K562 (cell line): ENCODE results near the gene CHCHD6. TPM values are rescaled to one million over a fixed set of nuclear protein-coding genes. Genes with fewer than 3 reads are reported as not detected.

Experiments
- ATAC-seq: fragments of 200-7000 bp; cut with Tn5 transposase; 3 replicates; pipeline ENCODE4 v1.9.1; 2020; ENCODE audit warnings: moderate library complexity
- BruUV-seq: library from RNA; stranded (reverse); fragments of 400-500 nt; replicated peaks from 2 replicates; lab custom pipeline; 2021; lab: Mats Ljungman, UMichigan
- CTCF ChIA-PET: fragments of 300-600 bp; formaldehyde crosslinking; extraction: SDS; loops from one replicate; lab custom pipeline; 2021; ENCODE audit warnings: low intra/inter-chr PET ratio; lab: Yijun Ruan, JAX
- POLR2A ChIA-PET: fragments of 300-600, 350-650 bp; sonication (Branson Sonifier 250); formaldehyde crosslinking; extraction: SDS; loops from one replicate; lab custom pipeline; 2021; ENCODE audit warnings: antibody characterized with exemption, inconsistent platforms; lab: Yijun Ruan, JAX
- DNase-seq, 4 experiments: peaks; one replicate each; pipeline versions ENCODE4 v3.0.0 to v3.0.0-alpha.2; 2011 to 2018; ENCODE audit warnings: low spot score in 3 of 4, mixed read lengths in 3 of 4; ENCODE audit errors: extremely low read depth in 1 of 4
- FAIRE-seq: peaks from 2 replicates; lab custom pipeline; 2011; peaks lifted over from hg19 to GRCh38; lab: Jason Lieb, UNC
- H2AFZ ChIP-seq: 2 replicates; pipeline ENCODE4 v1.6.0; 2011; ENCODE audit warnings: low read depth, low read length, control low read depth, inconsistent platforms
- H3K27ac ChIP-seq: fragments of 200-600 bp; 3 replicates; pipeline ENCODE4 v1.8.0; 2011; ENCODE audit warnings: low read depth, mild to moderate bottlenecking, control low read depth, inconsistent platforms, low read length, moderate library complexity, mixed read lengths; ENCODE audit errors: extremely low read depth
- H3K27me3 ChIP-seq, 2 experiments: fragments of 300-600 bp in 1 of 2; 2 replicates in 1 of 2; 3 replicates in 1 of 2; pipeline versions ENCODE4 v1.6.0 to v1.8.0; 2011; ENCODE audit warnings: inconsistent platforms in 2 of 2, low read length in 2 of 2, mild to moderate bottlenecking in 1 of 2, mixed read lengths in 1 of 2, moderate library complexity in 1 of 2; ENCODE audit not compliant: control insufficient read depth in 2 of 2, insufficient read depth in 2 of 2
- H3K36me3 ChIP-seq: fragments of 300-600 bp; 3 replicates; pipeline ENCODE4 v1.8.0; 2011; ENCODE audit warnings: mild to moderate bottlenecking, low read length, inconsistent platforms; ENCODE audit not compliant: control insufficient read depth, insufficient read depth
- H3K4me1 ChIP-seq, 2 experiments: fragments of 200-600 bp in 1 of 2; replicated peaks in 1 of 2; 2 replicates in 1 of 2; 3 replicates in 1 of 2; pipeline versions ENCODE4 v1.5.1 to v1.8.0; 2011; ENCODE audit warnings: inconsistent platforms in 2 of 2, low read length in 2 of 2, mild to moderate bottlenecking in 1 of 2, mixed read lengths in 1 of 2, moderate library complexity in 1 of 2; ENCODE audit not compliant: control insufficient read depth in 2 of 2, insufficient read depth in 2 of 2
- H3K4me2 ChIP-seq: 2 replicates; pipeline ENCODE4 v1.6.1; 2011; ENCODE audit warnings: low read length, control low read depth, inconsistent platforms, mixed read lengths; ENCODE audit not compliant: insufficient read depth
- H3K4me3 ChIP-seq: fragments of 200-600 bp; sonication (generic), shearing (Covaris generic); 2 replicates; pipeline ENCODE4 v1.5.1; 2016; ENCODE audit warnings: control low read depth, inconsistent platforms
- H3K79me2 ChIP-seq: fragments of 200-600 bp; 3 replicates; pipeline ENCODE4 v1.8.0; 2011; ENCODE audit warnings: low read length, inconsistent platforms; ENCODE audit not compliant: control insufficient read depth, insufficient read depth
- H3K9ac ChIP-seq, 2 experiments: 2 replicates each; pipeline versions ENCODE4 v1.6.0 to v1.6.1; 2011; ENCODE audit warnings: low read depth in 2 of 2, low read length in 2 of 2, control low read depth in 1 of 2, inconsistent platforms in 1 of 2, mild to moderate bottlenecking in 1 of 2, mixed read lengths in 1 of 2; ENCODE audit not compliant: insufficient read depth in 1 of 2
- H3K9me1 ChIP-seq: one replicate; pipeline ENCODE4 v1.6.0; 2011; ENCODE audit warnings: inconsistent platforms, mild to moderate bottlenecking, low read length, moderate library complexity; ENCODE audit not compliant: control insufficient read depth, insufficient read depth
- H3K9me3 ChIP-seq: replicated peaks from 2 replicates; pipeline ENCODE4 v1.5.1; 2011; ENCODE audit warnings: low read depth, low read length, inconsistent platforms; ENCODE audit not compliant: control insufficient read depth, insufficient read depth
- H4K20me1 ChIP-seq: replicated peaks from 2 replicates; pipeline ENCODE4 v1.6.1; 2011; ENCODE audit warnings: low read length, inconsistent platforms, mixed read lengths; ENCODE audit not compliant: control insufficient read depth, insufficient read depth
- BACH1 ChIP-seq: fragments of 200-800 bp; sonication (Bioruptor generic); IDR thresholded peaks from 2 replicates; pipeline ENCODE4 v1.6.1; 2016; ENCODE audit warnings: missing genetic modification characterization, missing compliant biosample characterization
- BDP1 ChIP-seq: IDR thresholded peaks from 3 replicates; pipeline ENCODE4 v1.6.1; 2011; ENCODE audit not compliant: insufficient read length, insufficient read depth
- GTF2A2 ChIP-seq: IDR thresholded peaks from 2 replicates; pipeline ENCODE4 v1.6.1; 2016; ENCODE audit warnings: mild to moderate bottlenecking, missing genetic modification characterization, missing compliant biosample characterization
- NCOR1 ChIP-seq: fragments of 450-650 bp; IDR thresholded peaks from 2 replicates; pipeline ENCODE4 v1.6.1; 2016; ENCODE audit warnings: mild to moderate bottlenecking, moderate library complexity
- NUFIP1 ChIP-seq: fragments of 450-650 bp; IDR thresholded peaks from 2 replicates; pipeline ENCODE4 v1.6.1; 2018; ENCODE audit not compliant: partially characterized antibody
- PHB2 ChIP-seq: fragments of 450-650 bp; IDR thresholded peaks from 2 replicates; pipeline ENCODE4 v1.6.1; 2017; ENCODE audit warnings: low read depth
- RCOR1 ChIP-seq, 2 experiments: IDR thresholded peaks; 2 replicates each; pipeline ENCODE4 v1.6.1; 2012; ENCODE audit warnings: low read depth in 2 of 2, low read length in 2 of 2, borderline replicate concordance in 1 of 2, improper control_type of control experiment in 1 of 2
- SNIP1 ChIP-seq: fragments of 450-650 bp; IDR thresholded peaks from 2 replicates; pipeline ENCODE4 v1.7.1; 2017; ENCODE audit warnings: low read depth, mild to moderate bottlenecking
- TEAD4 ChIP-seq, 2 experiments: sonication (generic) in 1 of 2; formaldehyde crosslinking in 1 of 2; IDR thresholded peaks; 2 replicates each; pipeline versions ENCODE4 v1.6.1 to v1.8.0; 2012 to 2022; ENCODE audit warnings: borderline replicate concordance in 1 of 2, inconsistent platforms in 1 of 2, low read length in 1 of 2, mild to moderate bottlenecking in 1 of 2, missing genetic modification reagents in 1 of 2
- ZNF224 ChIP-seq: sonication (generic); formaldehyde crosslinking; IDR thresholded peaks from 2 replicates; pipeline ENCODE4 v1.8.0; 2022; ENCODE audit warnings: mild to moderate bottlenecking, missing genetic modification reagents
- ZNF253 ChIP-seq: fragments of 250-450 bp; sonication (Bioruptor Pico); conservative IDR thresholded peaks from 2 replicates; pipeline ENCODE4 v1.6.1; 2021; ENCODE audit warnings: mild to moderate bottlenecking
- ZNF445 ChIP-seq: fragments of 250-450 bp; sonication (Bioruptor Pico); IDR thresholded peaks from 2 replicates; pipeline ENCODE4 v1.4.0; 2020; ENCODE audit warnings: low read depth, mild to moderate bottlenecking, moderate library complexity
- ZNF583 ChIP-seq: fragments of 250-450 bp; sonication (Bioruptor Pico); IDR thresholded peaks from 2 replicates; pipeline ENCODE4 v1.4.0; 2020
- ZNF717 ChIP-seq: fragments of 250-450 bp; sonication (Bioruptor Pico); IDR thresholded peaks from 2 replicates; pipeline ENCODE4 v1.5.0; 2021
- whole genome bisulfite sequencing: fragments of 100-300 bp; shearing (Covaris generic); methylation state at CpG from one replicate; pipeline ENCODE4 v1.1.6; 2016; ENCODE audit warnings: low coverage, mixed read lengths; ENCODE audit not compliant: insufficient coverage; ENCODE audit errors: missing lambda C conversion rate; 5-methylcytosine and 5-hydroxymethylcytosine counted together
- in situ Hi-C: fragments of 300-500 bp; cut with MboI; formaldehyde crosslinking; loops from 4 replicates; pipeline ENCODE4 v1.15.0; 2018; ENCODE audit warnings: inconsistent platforms, mixed read lengths
- intact Hi-C: fragments of 100-400 bp; cut with micrococcal nuclease; formaldehyde crosslinking; loops from 2 replicates; pipeline ENCODE4 v1.14.2; 2022
- polyA plus RNA-seq, 8 experiments: library from polyadenylated mRNA; depleted of rRNA in 4 of 8; stranded (reverse) in 5 of 8; unstranded in 3 of 8; fragments of >200 nt; fragmentation: Nextera tagmentation in 2 of 8; fragmentation: Illumina TruSeq in 1 of 8; extraction: Ambion mirVana in 2 of 8; extraction: Trizol in 1 of 8; gene quantifications; 2 replicates each; pipeline versions ENCODE4 v1.2.1 to v1.2.3, GENCODE V29; 2011 to 2014; ENCODE audit warnings: inconsistent platforms in 1 of 8, missing spikeins in 1 of 8
- total RNA-seq, 7 experiments: library from RNA; depleted of rRNA in 6 of 7; stranded (reverse); fragments of >200 nt in 6 of 7; fragmentation: Illumina TruSeq in 2 of 7; extraction: Trizol in 2 of 7; gene quantifications; 2 replicates each; pipeline versions ENCODE4 v1.2.1 to v1.2.3, GENCODE V29; 2011 to 2021; ENCODE audit warnings: low replicate concordance in 1 of 7
- TF ChIP-seq, protein P1 (sequence below): fragments of 450-650 bp; IDR thresholded peaks from 2 replicates; pipeline ENCODE4 v1.6.1; 2014; ENCODE audit warnings: low read depth, mild to moderate bottlenecking, moderate library complexity, borderline replicate concordance
- TF ChIP-seq, protein P2 (sequence below): fragments of 450-650 bp; IDR thresholded peaks from 2 replicates; pipeline ENCODE4 v1.7.0; 2016; ENCODE audit warnings: borderline replicate concordance
- TF ChIP-seq, protein P3 (sequence below), 2 experiments: fragments of 250-450 bp in 1 of 2; fragments of 450-650 bp in 1 of 2; sonication (Bioruptor Pico) in 1 of 2; IDR thresholded peaks; 2 replicates each; pipeline versions ENCODE4 v1.6.1 to v1.8.0; 2016 to 2021; ENCODE audit warnings: mild to moderate bottlenecking in 2 of 2, moderate library complexity in 2 of 2, missing compliant biosample characterization in 1 of 2, missing genetic modification characterization in 1 of 2
- TF ChIP-seq, protein P4 (sequence below): sonication (generic); formaldehyde crosslinking; IDR thresholded peaks from 2 replicates; pipeline ENCODE4 v1.8.1; 2023; ENCODE audit warnings: mild to moderate bottlenecking, missing genetic modification reagents

Gene CHCHD6
- total and polyA plus RNA-seq, 9 of the 15 experiments (the other 6 are each of a cell fraction or from before 2014, with no cell fraction given) = 4.6 to 18.6 (median 10.9) TPM

DNA sequence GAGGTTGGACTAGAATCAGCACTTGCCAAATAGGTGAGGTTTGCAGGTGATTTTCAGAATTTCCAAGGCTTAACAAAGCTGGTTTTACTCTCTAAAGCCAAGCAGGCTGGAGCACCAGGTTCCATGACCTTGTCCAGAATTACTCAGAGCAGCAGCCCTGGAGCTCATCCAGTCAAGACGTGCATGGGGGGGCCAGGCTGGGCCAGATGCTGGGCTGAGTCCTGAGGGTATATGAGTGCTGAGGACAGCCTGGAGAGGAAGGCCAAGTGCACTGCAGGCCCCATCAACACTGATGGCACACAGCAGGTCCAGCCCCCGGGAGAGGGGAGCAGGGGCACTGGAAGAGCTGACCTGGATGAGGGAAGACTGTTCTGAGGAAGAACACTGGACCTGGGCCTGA, 46.1 kb upstream of the CHCHD6 start:
- CTCF ChIA-PET = no interaction called here
- ATAC-seq (no peak), DNase-seq (no peak), FAIRE-seq (no peak)
- no peak overlapping the region for H3K9ac ChIP-seq
- no peak overlapping the region for H3K4me2 ChIP-seq
- no TSS peak for BruUV-seq
- 0% methylated on average over 2 of the region's 2 CpGs for WGBS
- intact Hi-C loops (no loop called here), in situ Hi-C loops (no loop called here)
- peaks cover 0 to 8% of the 10 kb centered on the region in 2 experiments; a peak in 2 of 5 replicates for H3K4me1 ChIP-seq
- no peaks in the 10 kb centered on the region for H3K9me3 ChIP-seq
- no peaks in the 10 kb centered on the region for H3K79me2 ChIP-seq
- TF ChIP-seq SNIP1 (no peak), NUFIP1 (no peak), ZNF445 (CRISPR knock-in tag) (no peak), RCOR1 (IDR thresholded peaks at IDR 0.05; ENCODE audit: borderline replicate concordance in 1 of 2, low read depth in 2 of 2, low read length in 2 of 2) (no peak), GTF2A2 (tag) (no peak), NCOR1 (no peak), ZNF583 (no peak), ZNF253 (CRISPR knock-in tag) (no peak), ZNF717 (CRISPR knock-in tag) (no peak), ZNF224 (CRISPR knock-in tag) (no peak), BACH1 (tag) (no peak), BDP1 (no peak), TEAD4 (IDR thresholded peaks at IDR 0.05; ENCODE audit: low read length) (no peak), TEAD4 (CRISPR knock-in tag; IDR thresholded peaks at IDR 0.05; ENCODE audit: borderline replicate concordance) (no peak), PHB2 (no peak)
- TF ChIP-seq, protein P1, sequence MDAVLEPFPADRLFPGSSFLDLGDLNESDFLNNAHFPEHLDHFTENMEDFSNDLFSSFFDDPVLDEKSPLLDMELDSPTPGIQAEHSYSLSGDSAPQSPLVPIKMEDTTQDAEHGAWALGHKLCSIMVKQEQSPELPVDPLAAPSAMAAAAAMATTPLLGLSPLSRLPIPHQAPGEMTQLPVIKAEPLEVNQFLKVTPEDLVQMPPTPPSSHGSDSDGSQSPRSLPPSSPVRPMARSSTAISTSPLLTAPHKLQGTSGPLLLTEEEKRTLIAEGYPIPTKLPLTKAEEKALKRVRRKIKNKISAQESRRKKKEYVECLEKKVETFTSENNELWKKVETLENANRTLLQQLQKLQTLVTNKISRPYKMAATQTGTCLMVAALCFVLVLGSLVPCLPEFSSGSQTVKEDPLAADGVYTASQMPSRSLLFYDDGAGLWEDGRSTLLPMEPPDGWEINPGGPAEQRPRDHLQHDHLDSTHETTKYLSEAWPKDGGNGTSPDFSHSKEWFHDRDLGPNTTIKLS = no peak
- TF ChIP-seq, protein P2, sequence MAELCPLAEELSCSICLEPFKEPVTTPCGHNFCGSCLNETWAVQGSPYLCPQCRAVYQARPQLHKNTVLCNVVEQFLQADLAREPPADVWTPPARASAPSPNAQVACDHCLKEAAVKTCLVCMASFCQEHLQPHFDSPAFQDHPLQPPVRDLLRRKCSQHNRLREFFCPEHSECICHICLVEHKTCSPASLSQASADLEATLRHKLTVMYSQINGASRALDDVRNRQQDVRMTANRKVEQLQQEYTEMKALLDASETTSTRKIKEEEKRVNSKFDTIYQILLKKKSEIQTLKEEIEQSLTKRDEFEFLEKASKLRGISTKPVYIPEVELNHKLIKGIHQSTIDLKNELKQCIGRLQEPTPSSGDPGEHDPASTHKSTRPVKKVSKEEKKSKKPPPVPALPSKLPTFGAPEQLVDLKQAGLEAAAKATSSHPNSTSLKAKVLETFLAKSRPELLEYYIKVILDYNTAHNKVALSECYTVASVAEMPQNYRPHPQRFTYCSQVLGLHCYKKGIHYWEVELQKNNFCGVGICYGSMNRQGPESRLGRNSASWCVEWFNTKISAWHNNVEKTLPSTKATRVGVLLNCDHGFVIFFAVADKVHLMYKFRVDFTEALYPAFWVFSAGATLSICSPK = no peak
- TF ChIP-seq, protein P3, sequence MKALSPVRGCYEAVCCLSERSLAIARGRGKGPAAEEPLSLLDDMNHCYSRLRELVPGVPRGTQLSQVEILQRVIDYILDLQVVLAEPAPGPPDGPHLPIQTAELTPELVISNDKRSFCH (CRISPR knock-in tag; IDR thresholded peaks at IDR 0.05) = no peak
- TF ChIP-seq, protein P3 (tag; IDR thresholded peaks at IDR 0.05) = no peak
- TF ChIP-seq, protein P4, sequence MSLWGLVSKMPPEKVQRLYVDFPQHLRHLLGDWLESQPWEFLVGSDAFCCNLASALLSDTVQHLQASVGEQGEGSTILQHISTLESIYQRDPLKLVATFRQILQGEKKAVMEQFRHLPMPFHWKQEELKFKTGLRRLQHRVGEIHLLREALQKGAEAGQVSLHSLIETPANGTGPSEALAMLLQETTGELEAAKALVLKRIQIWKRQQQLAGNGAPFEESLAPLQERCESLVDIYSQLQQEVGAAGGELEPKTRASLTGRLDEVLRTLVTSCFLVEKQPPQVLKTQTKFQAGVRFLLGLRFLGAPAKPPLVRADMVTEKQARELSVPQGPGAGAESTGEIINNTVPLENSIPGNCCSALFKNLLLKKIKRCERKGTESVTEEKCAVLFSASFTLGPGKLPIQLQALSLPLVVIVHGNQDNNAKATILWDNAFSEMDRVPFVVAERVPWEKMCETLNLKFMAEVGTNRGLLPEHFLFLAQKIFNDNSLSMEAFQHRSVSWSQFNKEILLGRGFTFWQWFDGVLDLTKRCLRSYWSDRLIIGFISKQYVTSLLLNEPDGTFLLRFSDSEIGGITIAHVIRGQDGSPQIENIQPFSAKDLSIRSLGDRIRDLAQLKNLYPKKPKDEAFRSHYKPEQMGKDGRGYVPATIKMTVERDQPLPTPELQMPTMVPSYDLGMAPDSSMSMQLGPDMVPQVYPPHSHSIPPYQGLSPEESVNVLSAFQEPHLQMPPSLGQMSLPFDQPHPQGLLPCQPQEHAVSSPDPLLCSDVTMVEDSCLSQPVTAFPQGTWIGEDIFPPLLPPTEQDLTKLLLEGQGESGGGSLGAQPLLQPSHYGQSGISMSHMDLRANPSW = no peak
- H3K4me3 ChIP-seq = no peak overlapping the region
- H3K9me1 ChIP-seq = no peaks in the 10 kb centered on the region
- POLR2A ChIA-PET = interaction anchor here (1.1 kb wide), 1 partner anchor 10 kb away, joined by 4 read pairs; no protein-coding TSS in a partner anchor
- no peaks in the 10 kb centered on the region for H4K20me1 ChIP-seq
- no peak overlapping the region for H3K27ac ChIP-seq
- no peak overlapping the region for H2AFZ ChIP-seq
- H3K36me3 ChIP-seq = no peaks in the 10 kb centered on the region
- H3K27me3 ChIP-seq = peaks cover 0 to 31% of the 10 kb centered on the region in 2 experiments; a peak in 2 of 5 replicates
